HG02970 (cell line): ENCODE measurements around the gene FGF18.
"Not testable (repeated sequence)": the region's sequence is repeated elsewhere in the genome, so short reads cannot be mapped to it uniquely, and the experiment has no call there.

Experiments used
- ATAC-seq: cut with Tn5 transposase; IDR thresholded peaks from one replicate; pipeline ENCODE4 v1.9.1; 2021; ENCODE audit warnings: mild to moderate bottlenecking, moderate library complexity, moderate number of reproducible peaks; ENCODE audit not compliant: unreplicated experiment, low FRiP score

FGF18 gene

DNA sequence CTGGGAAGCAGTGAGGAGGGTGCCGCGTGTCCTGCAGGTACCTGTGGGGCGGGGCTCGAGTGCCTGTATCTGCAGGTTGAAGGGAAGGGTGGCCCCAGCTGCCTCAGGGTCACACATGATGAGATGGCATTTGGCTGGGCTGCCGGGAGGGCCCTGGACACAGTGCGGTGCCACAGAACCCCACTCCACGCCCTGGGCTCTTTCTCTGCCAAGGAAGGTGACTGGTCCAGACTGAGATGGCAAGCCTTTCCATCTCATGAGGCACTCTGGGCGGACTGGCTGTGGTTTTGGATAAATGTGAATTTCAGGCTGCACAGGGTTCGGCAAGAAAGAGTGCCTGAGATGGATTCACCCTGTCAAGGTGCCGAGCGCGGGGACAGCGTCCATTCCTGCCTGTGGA, 69.4 kb downstream of the FGF18 start:
- no peak for ATAC-seq

- no peak for ATAC-seq
Measured at GRCh38 chr5:171492781-171493180, 73.3 kb downstream of the FGF18 start.

DNA sequence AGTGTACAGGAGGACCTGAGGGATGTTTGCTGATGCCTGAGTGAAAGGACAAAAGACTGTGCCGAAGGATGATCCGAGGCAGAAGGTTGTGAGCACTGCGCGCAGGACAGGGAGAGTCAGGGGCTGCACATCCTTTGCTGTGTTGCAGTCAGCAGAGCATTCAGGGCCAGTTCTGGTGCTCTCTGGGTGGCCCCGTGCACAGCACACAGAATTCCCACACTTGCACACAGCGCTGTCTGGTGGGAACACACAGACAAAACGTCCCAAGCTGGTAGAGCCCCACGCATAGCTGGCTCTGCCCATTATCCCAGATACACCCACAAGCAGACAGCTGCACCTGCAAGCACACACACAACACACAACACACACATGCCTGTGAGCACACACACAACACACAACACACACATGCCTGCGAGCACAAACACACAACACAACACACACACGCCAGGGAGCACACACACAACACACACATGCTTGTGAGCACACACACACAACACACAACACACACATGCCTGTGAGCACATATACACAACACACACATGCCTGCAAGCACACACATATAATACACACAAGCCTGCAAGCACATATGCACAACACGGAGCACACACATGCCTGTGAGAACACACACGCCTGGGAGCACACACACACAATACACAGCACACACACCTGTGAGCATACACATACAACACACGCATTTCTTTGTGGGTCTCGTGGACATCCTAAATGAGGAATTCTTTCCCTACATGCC, 74.4 kb downstream of the FGF18 start:
- ATAC-seq = no peak

DNA sequence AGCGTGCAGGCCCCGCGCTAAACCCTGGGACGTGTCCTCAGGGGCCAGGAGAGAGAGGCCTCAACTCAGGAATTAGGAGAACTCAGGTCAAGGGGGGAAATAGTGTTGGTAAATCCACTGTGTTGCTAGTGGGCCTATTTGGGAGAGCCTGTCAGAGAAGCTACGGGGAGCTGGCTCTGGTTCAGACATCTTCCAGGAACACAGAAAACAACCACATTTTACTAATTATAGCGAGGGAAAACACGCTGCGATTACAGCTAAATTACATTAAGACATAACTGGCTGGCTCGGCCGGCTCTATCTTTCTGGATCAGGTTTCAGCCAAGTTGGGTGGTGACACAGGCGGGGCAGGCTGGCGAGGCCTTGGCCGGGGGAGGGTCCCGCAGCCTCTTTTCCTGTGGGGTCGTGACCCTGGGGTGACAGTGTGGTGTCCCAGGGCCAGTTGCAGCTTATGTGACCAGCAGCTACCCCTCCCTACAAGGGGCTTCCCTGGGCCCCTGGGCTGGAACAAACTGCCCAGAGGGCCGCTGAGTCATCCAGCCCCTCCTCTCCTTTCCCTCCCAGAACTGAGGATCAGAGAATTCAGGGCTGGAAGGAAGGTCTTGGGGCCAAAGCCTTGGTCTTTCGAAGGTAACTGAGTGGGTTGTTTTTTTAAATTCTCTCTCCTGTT, 75.1 kb downstream of the FGF18 start:
- no peak for ATAC-seq

- ATAC-seq = no peak
Measured at GRCh38 chr5:171495122-171495700, 75.8 kb downstream of the FGF18 start.

DNA sequence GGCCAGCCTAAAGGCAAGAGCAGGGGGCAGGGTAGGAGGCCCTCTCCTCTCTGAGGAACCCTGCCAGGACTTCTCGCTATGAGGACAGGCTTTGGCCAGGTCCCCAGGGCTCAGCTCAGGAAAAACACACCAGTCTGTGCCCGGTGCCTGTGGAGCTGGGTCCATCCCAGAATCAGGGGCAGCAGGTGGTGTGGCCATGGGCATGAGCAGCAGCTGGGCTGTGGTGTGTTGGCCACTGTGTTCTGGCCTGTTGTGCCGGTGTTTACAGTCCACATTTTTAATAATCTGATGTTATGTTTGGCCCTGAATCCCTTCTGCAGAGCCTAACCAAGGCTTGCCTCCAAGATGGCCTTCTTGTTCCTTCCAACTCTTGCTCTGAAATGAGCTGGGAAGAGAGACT, 77.0 kb downstream of the FGF18 start:
- no peak for ATAC-seq

DNA sequence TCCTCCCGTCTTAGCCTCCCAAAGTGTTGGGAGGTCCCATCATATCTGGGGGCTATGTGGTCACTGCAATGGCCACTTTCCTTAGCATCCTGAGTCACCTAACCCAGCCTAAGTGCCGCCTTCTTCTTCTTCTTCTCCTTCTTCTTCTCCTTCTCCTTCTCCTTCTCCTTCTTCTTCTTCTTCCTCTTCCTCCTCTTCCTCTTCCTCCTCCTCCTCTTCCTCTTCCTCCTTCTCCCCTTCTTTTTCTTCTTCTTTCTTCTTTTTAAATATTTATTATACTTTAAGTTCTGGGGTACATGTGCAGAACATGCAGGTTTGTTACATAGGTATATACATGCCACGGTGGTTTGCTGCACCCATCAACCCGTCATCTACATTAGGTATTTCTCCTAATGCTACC, 78.0 kb downstream of the FGF18 start:
- ATAC-seq = not testable (repeated sequence)

DNA sequence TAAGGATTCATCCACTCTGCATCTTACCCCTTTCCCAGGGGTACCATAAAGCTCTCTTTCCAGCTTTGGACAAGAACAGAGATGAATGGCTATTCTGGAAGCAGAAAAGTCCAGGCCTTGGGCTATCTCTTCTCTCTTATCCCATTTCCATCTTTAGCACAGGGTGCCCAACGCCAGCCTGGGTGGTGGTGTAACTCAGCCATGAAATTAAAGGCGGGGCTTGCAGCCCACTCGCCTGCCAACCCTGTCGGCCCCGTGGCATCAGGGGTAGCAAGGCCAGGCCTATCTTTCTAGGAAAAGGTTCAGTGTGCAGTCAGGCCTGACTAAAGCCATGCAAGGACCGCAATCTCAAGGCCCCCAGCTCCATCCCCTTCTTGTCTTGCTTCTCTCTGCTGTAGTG, 78.7 kb downstream of the FGF18 start:
- ATAC-seq = no peak

DNA sequence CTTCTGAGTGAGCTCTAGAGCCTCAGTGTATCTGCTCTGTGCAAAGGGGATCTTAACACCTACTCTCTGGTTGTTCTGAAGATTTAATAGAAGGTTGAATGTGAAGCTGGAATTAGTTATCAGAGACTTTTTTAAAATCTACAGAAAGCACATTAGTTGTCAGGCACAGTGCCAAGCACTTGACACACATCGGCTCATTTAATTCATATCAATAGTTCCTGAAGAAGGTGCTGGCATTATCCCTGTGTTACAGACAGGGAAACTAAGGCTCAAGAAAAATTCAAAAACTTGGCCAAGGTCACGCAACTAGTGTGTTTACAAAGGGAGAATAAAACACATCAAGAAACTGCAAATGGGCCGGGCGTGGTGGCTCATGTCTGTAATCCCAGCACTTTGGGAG, 80.2 kb downstream of the FGF18 start:
- ATAC-seq = no peak

DNA sequence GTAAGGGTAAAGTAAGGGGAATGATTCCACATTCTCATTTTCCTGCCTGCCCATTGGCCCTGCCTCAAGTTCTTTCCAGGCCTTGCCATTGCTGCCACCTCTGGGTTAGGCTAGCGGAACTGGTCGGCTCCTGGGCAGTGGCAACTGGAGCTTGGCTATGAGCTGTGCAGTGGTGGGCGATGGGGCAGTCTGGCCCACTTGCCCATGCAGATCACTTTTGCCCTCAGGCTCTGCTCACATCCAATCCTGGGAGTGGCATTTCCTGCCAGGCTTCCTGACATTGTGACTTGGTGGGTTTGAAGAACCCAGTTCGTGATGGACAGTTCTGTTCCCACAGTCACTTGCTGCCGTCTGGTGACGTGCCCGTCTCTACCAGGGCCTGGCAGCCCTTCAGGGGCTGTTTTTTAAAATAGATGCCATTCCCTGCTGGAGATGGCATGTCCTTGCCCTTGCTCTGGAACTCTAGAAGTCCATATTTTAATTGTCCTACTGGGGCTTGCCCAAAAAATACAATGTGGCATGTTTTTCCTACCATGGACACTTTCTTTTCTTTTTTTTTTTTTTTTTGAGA, 86.1 kb downstream of the FGF18 start:
- ATAC-seq = no peak

GRCh38 chr5:171506951-171507350, 87.5 kb downstream of the FGF18 start:
- no peak for ATAC-seq
